Aorta (tissue), 5 donors: ENCODE results near the gene ALDOA. TPM values are rescaled to one million over a fixed set of nuclear protein-coding genes. Genes with fewer than 3 reads are reported as not detected.

Experiments
- ATAC-seq: fragments of 200-7000 bp; cut with Tn5 transposase; one replicate; pipeline ENCODE4 v1.9.1; 2022; ENCODE audit warnings: moderate library complexity; ENCODE audit not compliant: low FRiP score
- DNase-seq, 2 donors: peaks; one replicate each; pipeline ENCODE4 v3.0.0-alpha.2; 2020
- H3K27ac ChIP-seq, 2 donors: one replicate each; pipeline ENCODE4 v1.5.1; 2013; ENCODE audit warnings: low read length in 2 of 2, mild to moderate bottlenecking in 2 of 2, moderate library complexity in 2 of 2, control low read depth in 1 of 2, inconsistent platforms in 1 of 2, low read depth in 1 of 2
- H3K27me3 ChIP-seq, 2 donors: one replicate each; pipeline ENCODE4 v1.6.1; 2013; ENCODE audit warnings: control low read depth in 1 of 2, low read length in 1 of 2, mild to moderate bottlenecking in 1 of 2, moderate library complexity in 1 of 2; ENCODE audit not compliant: insufficient read depth in 2 of 2, control insufficient read depth in 1 of 2
- H3K36me3 ChIP-seq, 2 donors: one replicate each; pipeline ENCODE4 v1.6.1; 2013; ENCODE audit warnings: control low read depth in 1 of 2, low read length in 1 of 2, mild to moderate bottlenecking in 1 of 2; ENCODE audit not compliant: insufficient read depth in 2 of 2, control insufficient read depth in 1 of 2
- H3K4me1 ChIP-seq, 2 donors: one replicate each; pipeline ENCODE4 v1.6.1; 2013; ENCODE audit warnings: low read length in 2 of 2, control low read depth in 1 of 2, mild to moderate bottlenecking in 1 of 2, moderate library complexity in 1 of 2; ENCODE audit not compliant: insufficient read depth in 2 of 2, control insufficient read depth in 1 of 2
- H3K4me3 ChIP-seq, 2 donors: one replicate each; pipeline ENCODE4 v1.5.1; 2013; ENCODE audit warnings: low read length in 2 of 2, control low read depth in 1 of 2, mild to moderate bottlenecking in 1 of 2
- H3K9me3 ChIP-seq: one replicate; pipeline ENCODE4 v1.6.1; 2013; ENCODE audit warnings: mild to moderate bottlenecking, low read length; ENCODE audit not compliant: control insufficient read depth
- WGBS, 2 donors: extraction: QIAGEN DNeasy Blood & Tissue Kit; methylation state at CpG; one replicate each; pipeline ENCODE4 v1.1.7; 2013; 5-methylcytosine and 5-hydroxymethylcytosine counted together
- intact Hi-C, 2 donors: fragments of 100-400 bp; cut with DNase I; formaldehyde crosslinking; loops; one replicate each; pipeline versions ENCODE4 v1.14.2 to v1.15.0; 2022
- polyA plus RNA-seq, 2 donors: library from polyadenylated mRNA; stranded (reverse); fragments of 200-250 nt; gene quantifications; one replicate each; pipeline ENCODE4 v1.2.3, GENCODE V29; 2013
- total RNA-seq, 2 donors: library from RNA; stranded (reverse); fragmentation: NEBNext Ultra II Directional; extraction: Animal tissue kit (Norgen Biotek cat#: 25700); gene quantifications; one replicate each; pipeline ENCODE4 v1.2.1, GENCODE V29; 2021
- donor health status: healthy with polysubstance abuse.
- donor health status: Bipolar disorder and iron deficiency.
- donor health status: DM: no; HTN: no; CAD: no.
- donor health status: DM: no; HTN: no; CAD: no.
- donor health status: DM: yes; HTN: yes; CAD: no.

The ALDOA gene
- total and polyA plus RNA-seq, 4 donors, result 494 to 861 (median 706) TPM

GRCh38 chr16:30063893-30064728, 1.4 kb upstream of the ALDOA start:
- Histone ChIP-seq H3K36me3 (peaks cover 0 to 7% of the 10 kb centered on the region in 2 donors), H3K4me1 (no peaks in the 10 kb centered on the region), H3K27me3 (no peaks in the 10 kb centered on the region), H3K9me3 (no peaks in the 10 kb centered on the region), H3K27ac (peak overlapping the region; percentile 93 to 94), H3K4me3 (peak overlapping the region; percentile 57 to 75)
- ATAC-seq (peak; percentile 54), DNase-seq (peak; percentile 87 to 88)
- intact Hi-C loops, result loop anchor here in 1 of 2 donors (5.0 to 10.0 kb wide), 2 partner anchors 58 to 341 kb away; partner anchors contain the start of genes MAPK3 and ZNF771
- 1 to 3% methylated on average over 26 to 27 of the region's 27 CpGs for WGBS, 2 donors

GRCh38 chr16:30064729-30065101, 845 bp upstream of the ALDOA start:
- Histone ChIP-seq H3K27ac (peak overlapping the region; percentile 88 to 94), H3K36me3 (peaks cover 0 to 12% of the 10 kb centered on the region in 2 donors), H3K4me1 (no peaks in the 10 kb centered on the region), H3K4me3 (peak overlapping the region; percentile 57 to 75), H3K9me3 (no peaks in the 10 kb centered on the region), H3K27me3 (no peaks in the 10 kb centered on the region)
- intact Hi-C loops, result loop anchor here in 1 of 2 donors (5.0 to 10.0 kb wide), 2 partner anchors 58 to 340 kb away; partner anchors contain the start of genes MAPK3 and ZNF771
- ATAC-seq (peak; percentile 6), DNase-seq (no peak)
- WGBS, 2 donors, result 0% methylated on average over 12 to 25 of the region's 25 CpGs

DNA sequence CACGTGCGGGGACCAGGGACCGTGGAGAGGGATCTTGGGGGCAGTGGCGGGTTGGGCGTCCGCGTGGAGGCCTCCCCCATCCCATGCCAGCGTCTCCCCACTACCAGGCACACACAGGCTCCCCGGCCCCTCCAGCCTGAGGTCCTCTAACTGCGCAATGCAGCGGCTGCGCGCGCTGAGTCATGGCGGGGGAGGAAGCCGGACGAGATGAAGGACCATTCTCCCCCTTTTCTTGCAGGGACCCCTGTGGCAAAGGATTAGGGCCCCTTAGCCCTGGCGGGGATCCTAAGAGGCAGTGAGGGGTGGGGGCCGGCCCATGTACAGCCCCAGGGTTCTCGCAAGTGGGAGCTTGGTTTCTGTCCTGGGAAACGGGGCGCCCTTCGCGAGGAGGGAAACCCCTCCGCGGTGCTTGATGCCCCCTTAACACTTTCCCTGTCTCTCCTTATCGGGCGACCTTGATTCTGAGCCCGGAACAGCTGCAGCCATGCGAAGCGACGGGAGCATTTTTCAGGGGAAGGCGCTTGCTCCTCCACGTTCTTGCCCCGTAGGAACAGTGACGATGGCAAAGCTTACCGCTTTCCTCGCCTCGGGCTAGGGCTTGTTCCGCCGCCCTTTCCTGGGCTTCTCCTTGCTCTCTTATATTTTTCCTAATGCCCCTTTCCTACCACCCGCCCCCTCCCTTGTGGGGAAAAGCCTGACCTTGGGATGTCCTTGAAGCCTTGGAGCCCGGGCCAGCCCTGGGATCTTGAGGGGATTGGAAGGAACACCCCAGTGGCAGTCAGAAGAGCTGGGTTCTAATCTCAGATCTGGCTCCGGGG, 592 bp downstream of the ALDOA start:
- intact Hi-C loops, result loop anchor here in 1 of 2 donors (10.0 kb wide), 1 partner anchor 339 kb away; the partner anchor contains the start of gene ZNF771
- no peaks in the 10 kb centered on the region for H3K9me3 ChIP-seq
- H3K36me3 ChIP-seq, result peaks cover 0 to 14% of the 10 kb centered on the region in 2 donors
- 0 to 1% methylated on average over 40 to 44 of the region's 44 CpGs for WGBS, 2 donors
- peak overlapping the region; percentile 32 to 90 for H3K4me3 ChIP-seq
- ATAC-seq (peak; percentile 19), DNase-seq (peak in 1 of 2 donors; percentile 90)
- no peaks in the 10 kb centered on the region for H3K27me3 ChIP-seq
- H3K27ac ChIP-seq, result peak overlapping the region; percentile 88 to 92
- no peaks in the 10 kb centered on the region for H3K4me1 ChIP-seq

DNA sequence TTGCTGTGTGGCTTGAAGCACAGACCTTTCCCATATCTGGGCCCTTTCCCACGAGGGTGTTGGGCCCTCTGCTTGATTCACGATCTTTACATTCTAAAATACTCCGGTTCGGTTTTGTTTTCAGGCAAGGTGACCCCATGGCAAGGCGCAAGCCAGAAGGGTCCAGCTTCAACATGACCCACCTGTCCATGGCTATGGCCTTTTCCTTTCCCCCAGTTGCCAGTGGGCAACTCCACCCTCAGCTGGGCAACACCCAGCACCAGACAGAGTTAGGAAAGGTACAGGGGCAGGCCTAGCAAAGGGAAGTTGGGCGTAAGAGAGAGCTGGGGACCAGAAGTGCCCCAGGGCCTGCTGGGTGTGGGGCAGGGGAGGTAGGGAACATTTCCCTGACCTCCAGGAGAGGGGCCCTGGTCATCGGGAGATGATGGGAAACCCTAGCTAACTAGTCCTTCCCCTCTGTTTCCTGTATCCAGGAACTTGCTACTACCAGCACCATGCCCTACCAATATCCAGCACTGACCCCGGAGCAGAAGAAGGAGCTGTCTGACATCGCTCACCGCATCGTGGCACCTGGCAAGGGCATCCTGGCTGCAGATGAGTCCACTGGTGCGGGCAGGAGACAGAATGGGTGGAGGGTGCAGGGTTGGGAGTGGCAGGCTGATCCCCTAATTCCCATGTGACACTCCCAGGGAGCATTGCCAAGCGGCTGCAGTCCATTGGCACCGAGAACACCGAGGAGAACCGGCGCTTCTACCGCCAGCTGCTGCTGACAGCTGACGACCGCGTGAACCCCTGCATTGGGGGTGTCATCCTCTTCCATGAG, 1.4 kb downstream of the ALDOA start:
- H3K27ac ChIP-seq, result peak overlapping the region in 1 of 2 donors; percentile 92
- WGBS, 2 donors, result 31 to 39% methylated on average over 21 of the region's 21 CpGs
- DNase-seq, result peak in 1 of 2 donors; percentile 60
- peaks cover 0 to 14% of the 10 kb centered on the region in 2 donors for H3K36me3 ChIP-seq
- H3K4me1 ChIP-seq, result no peaks in the 10 kb centered on the region
- H3K9me3 ChIP-seq, result no peaks in the 10 kb centered on the region
- no peak for ATAC-seq
- intact Hi-C loops, result loop anchor here in 1 of 2 donors (10.0 kb wide), 1 partner anchor 338 kb away; the partner anchor contains the start of gene ZNF771
- no peaks in the 10 kb centered on the region for H3K27me3 ChIP-seq
- peak overlapping the region; percentile 32 to 90 for H3K4me3 ChIP-seq

- intact Hi-C loops, result loop anchor here in 1 of 2 donors (10.0 kb wide), 1 partner anchor 337 kb away; the partner anchor contains the start of gene ZNF771
- Histone ChIP-seq H3K9me3 (no peaks in the 10 kb centered on the region), H3K4me1 (no peaks in the 10 kb centered on the region), H3K36me3 (peaks cover 0 to 14% of the 10 kb centered on the region in 2 donors), H3K4me3 (no peak overlapping the region), H3K27me3 (no peaks in the 10 kb centered on the region), H3K27ac (no peak overlapping the region)
- no peak for DNase-seq
- WGBS, 2 donors, result 81 to 82% methylated on average over 6 of the region's 6 CpGs
- no peak for ATAC-seq
Observed at GRCh38 chr16:30067584-30067916, 2.0 kb downstream of the ALDOA start.

GRCh38 chr16:30068333-30068732, 2.8 kb downstream of the ALDOA start:
- H3K4me1 ChIP-seq, result no peaks in the 10 kb centered on the region
- H3K36me3 ChIP-seq, result peaks cover 0 to 14% of the 10 kb centered on the region in 2 donors
- H3K27me3 ChIP-seq, result no peaks in the 10 kb centered on the region
- no peak overlapping the region for H3K4me3 ChIP-seq
- DNase-seq, result no peak
- intact Hi-C loops, result loop anchor here in 1 of 2 donors (10.0 kb wide), 1 partner anchor 336 kb away; the partner anchor contains the start of gene ZNF771
- no peak for ATAC-seq
- H3K27ac ChIP-seq, result no peak overlapping the region
- no peaks in the 10 kb centered on the region for H3K9me3 ChIP-seq
- WGBS, 2 donors, result 81 to 84% methylated on average over 9 of the region's 9 CpGs

DNA sequence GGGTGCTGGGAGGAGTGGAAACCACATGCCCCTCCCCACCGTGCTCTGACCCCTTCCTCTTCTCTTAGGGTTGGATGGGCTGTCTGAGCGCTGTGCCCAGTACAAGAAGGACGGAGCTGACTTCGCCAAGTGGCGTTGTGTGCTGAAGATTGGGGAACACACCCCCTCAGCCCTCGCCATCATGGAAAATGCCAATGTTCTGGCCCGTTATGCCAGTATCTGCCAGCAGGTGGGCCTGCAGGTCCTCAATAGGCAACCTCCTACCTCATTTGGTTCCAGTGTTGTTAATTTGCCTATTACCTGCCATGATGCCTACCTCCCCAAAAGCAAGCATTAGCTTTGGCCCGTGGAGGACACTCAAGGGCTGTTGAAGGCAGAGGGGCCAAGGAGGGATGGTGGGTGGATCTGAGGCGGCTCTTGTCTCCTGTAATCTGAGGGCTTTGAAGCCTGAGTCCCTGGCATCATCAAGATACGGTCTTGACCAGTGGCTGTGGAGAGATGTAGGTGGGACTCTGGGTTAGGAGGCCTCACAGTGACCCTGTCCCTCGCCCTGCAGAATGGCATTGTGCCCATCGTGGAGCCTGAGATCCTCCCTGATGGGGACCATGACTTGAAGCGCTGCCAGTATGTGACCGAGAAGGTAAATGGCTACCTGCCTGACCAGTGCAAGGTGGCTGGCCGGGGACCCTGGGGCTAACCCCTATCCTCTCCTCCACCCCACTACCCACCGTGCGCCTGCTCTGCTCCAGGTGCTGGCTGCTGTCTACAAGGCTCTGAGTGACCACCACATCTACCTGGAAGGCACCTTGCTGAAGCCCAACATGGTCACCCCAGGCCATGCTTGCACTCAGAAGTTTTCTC, 3.4 kb downstream of the ALDOA start:
- Histone ChIP-seq H3K27me3 (no peaks in the 10 kb centered on the region), H3K36me3 (peaks cover 0 to 14% of the 10 kb centered on the region in 2 donors), H3K4me1 (no peaks in the 10 kb centered on the region), H3K4me3 (no peak overlapping the region), H3K27ac (no peak overlapping the region), H3K9me3 (no peaks in the 10 kb centered on the region)
- DNase-seq (no peak), ATAC-seq (no peak)
- intact Hi-C loops, result loop anchor here in 1 of 2 donors (10.0 kb wide), 1 partner anchor 336 kb away; the partner anchor contains the start of gene ZNF771
- WGBS, 2 donors, result 76 to 79% methylated on average over 17 of the region's 17 CpGs
